NCI-H1436 treated with DMSO at 0.1 percent for 48 hours (cell line): Measurements from ENCODE around the gene RAMP2.
"Not testable (repeated sequence)": the region's sequence is repeated elsewhere in the genome, so short reads cannot be mapped to it uniquely, and the experiment has no call there.

ENCODE experiments used
- DNase-seq: peaks from one replicate; lab custom pipeline; 2025; lab: John Stamatoyannopoulos, UW

The RAMP2 gene

GRCh38 chr17:42769964-42770363, 8.9 kb downstream of the RAMP2 start:
- not testable (repeated sequence) for DNase-seq

DNA sequence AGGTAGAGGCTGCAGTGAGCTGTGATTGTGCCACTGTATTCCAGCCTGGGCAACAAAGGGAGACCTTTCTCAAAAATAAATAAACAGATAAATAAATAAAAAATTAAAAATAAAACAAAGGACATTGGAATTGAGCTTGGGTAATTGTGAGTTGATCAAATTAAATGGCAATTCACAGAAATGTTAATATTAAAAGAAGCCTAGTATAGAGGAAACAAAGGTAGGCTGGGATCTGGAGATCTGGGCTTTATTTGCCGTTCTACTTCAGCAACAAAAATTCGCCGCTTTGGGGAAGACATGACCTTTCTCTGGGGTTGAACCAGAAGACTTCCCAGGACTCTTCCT, 11.9 kb downstream of the RAMP2 start:
- DNase-seq, result no peak

DNA sequence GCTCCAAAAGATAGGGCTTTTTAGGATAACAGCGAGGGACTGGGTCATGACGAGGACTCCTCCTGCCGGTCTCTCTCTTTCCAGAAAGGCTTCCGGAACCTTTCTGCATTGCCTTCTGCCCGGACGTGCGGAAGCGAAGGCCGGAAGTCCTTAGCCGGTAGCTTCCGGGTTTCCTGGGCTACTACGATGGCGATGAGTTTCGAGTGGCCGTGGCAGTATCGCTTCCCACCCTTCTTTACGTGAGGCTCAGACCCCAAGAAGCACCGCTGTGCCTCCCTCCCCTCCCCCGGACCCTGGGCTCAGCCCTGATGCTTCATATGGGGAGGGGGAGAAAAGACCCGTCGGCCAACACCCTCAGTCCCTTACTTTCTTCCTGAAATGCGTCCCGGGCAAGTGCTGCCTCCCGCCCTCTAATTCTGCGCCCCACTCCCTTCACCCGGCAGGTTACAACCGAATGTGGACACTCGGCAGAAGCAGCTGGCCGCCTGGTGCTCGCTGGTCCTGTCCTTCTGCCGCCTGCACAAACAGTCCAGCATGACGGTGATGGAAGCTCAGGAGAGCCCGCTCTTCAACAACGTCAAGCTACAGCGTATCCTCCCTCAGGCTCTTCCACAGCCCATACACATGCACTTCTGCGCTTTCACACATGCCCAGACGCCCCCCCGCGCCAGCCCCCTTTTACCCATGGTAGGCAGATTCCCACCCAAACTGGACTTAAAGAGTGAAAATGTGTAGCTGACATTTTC, 12.4 kb downstream of the RAMP2 start, which contains the start of gene VPS25:
VPS25 (plus strand) TSS at position 160 of the 746 bp plus-strand sequence; CDS start at position 187, 27 bp downstream.
- peak; percentile 31 for DNase-seq

DNA sequence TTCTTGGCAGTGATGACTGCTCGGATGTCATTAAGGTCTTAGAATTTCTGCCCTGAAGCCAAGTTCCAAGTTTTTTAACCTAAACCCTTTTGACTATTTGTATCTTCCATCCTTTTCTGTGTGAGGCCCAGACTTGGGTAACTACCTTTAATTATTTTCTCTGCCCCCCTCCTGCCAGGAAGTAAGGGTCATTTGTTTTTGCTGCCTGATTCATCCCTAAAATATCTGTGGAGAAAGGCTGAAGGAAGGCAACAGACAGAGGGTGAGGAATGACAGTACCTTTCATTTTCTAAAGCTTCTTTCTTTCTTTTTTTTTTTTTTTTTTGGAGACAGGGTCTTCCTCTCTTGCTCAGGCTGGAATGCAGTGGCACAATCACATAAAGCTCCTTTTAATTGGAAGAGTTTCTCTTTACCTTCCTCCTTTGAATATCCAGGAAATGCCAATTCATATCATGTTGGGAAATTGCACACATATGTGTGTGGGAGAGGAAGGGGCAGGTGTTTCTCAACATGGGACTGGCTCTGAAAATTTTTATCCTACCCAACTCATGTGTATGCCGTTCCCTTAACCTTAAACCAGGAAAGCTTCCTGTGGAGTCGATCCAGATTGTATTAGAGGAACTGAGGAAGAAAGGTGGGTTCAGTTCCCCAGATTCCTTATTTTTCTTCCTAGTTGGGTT, 13.2 kb downstream of the RAMP2 start:
- DNase-seq, result no peak

DNA sequence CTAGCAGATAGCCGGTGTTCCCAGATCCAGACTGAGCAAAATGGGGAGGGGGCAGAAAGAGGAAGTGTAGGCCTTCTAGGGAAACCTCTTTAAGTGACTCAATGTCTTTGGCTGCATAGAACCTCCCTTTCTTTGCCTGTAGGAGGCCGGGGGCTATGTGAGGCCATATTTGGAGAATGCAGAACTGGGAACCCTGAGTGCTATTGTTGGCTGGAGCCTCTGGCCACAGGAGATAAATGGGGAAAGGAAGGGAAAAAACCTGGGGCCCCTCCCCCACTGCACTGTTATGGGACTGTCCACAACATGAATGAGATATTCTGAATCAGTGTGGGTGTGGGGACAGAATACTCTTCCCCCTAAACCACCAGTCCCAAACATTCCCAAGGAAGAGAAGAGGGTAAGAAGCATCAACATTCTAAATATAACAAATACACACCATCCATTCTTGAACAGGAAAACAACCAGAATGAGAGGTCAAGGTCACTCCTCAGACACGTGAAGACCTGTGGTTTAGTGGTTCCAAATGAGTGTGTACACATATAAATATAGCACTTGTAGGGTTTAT, 14.6 kb downstream of the RAMP2 start:
- no peak for DNase-seq

DNA sequence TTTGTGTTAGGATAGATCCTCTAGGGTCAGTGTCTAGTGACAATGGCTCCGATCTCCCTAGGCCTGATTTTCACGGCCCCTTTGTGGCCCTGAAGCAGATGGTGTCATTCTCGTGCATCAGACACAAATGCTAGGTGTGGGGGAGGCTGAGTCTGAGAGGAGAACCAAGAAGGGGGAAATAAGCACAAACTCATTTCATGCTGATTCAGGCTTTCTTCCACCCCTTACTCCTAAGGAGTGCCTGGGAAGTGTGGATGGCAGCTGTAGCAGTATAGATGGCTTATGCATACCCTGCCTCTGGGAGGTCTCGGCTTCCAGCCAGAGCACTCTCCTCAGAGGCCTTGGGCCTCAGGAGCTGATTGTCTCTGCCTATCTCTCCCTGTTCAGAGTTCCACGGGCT, 17.5 kb downstream of the RAMP2 start:
- DNase-seq, result no peak

DNA sequence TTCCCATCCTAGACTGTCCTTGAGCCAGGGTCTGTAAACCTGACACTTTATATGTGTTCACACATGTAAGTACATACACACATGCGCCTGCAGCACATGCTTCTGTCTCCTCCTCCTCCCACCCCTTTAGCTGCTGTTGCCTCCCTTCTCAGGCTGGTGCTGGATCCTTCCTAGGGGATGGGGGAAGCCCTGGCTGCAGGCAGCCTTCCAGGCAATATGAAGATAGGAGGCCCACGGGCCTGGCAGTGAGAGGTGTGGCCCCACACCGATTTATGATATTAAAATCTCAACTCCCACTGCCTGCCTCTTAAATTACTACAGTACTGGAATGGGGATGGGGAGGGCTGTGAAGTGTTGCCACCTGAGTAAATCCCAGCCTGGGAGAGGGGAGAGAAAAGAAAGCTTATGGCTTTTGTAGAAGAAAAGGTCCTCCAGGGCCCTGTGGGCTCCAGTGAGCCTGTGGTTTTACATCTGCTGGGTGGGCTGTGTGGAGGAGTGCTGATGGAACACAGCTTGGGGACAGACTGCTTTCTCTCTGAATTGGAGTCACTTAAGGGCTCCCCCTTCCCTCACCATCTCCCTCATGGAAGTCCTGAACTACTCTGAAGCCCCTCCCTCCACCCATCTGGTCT, 18.4 kb downstream of the RAMP2 start:
- no peak for DNase-seq

- DNase-seq, result no peak
These were observed 19.2 kb downstream of the RAMP2 start, which contains the start of gene WNK4 for GRCh38 chr17:42779936-42780850. WNK4 (plus strand) TSS chr17:42780610; CDS start chr17:42780699, 89 bp downstream.

DNA sequence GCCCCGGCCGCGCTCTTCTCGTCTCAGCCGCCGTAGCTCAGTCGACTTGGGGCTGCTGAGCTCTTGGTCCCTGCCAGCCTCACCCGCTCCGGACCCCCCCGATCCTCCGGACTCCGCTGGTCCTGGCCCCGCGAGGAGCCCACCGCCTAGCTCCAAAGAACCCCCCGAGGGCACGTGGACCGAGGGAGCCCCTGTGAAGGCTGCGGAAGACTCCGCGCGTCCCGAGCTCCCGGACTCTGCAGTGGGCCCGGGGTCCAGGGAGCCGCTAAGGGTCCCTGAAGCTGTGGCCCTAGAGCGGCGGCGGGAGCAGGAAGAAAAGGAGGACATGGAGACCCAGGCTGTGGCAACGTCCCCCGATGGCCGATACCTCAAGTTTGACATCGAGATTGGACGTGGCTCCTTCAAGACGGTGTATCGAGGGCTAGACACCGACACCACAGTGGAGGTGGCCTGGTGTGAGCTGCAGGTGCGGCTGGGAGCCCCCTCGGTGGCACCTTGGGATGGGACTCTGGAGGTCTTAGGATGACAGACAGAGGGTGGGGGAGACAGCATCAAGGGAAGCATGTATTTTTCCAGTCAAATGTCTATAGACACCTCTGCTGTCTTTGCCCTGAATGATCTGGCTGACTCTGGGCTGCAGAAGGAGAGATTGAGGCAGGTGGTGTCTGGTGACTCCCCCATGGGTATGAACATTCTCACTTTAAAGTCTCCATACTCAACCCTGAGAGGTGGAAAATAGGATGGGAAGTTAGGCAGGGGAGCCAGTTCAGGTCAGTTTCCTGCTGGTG, 20.0 kb downstream of the RAMP2 start:
- no peak for DNase-seq

DNA sequence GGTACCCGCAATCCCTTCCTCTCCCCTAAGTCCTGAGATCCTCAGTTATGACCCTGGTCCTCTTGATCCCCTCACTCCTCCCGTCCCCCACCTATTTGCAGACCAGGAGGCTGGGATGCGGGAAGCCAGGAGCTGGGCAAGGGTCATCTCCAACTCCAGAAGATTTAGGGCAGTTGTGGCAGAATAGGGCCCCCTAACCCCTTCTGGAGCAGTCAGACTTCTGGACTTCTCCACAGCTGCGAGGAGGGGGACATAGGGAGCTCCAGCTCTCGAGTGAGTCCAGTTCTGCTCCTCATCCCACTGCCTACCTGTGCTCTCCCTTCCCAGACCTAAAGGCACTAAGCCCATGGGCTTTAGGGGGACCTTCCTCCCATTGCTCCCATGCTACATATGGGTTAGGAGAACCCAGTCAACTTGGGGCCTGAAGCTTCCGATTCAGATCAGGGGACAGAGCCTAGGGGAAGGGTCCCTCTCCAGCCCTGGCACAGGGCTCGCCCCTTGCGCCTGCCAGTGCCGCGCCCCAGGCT, 20.7 kb downstream of the RAMP2 start:
- no peak for DNase-seq

DNA sequence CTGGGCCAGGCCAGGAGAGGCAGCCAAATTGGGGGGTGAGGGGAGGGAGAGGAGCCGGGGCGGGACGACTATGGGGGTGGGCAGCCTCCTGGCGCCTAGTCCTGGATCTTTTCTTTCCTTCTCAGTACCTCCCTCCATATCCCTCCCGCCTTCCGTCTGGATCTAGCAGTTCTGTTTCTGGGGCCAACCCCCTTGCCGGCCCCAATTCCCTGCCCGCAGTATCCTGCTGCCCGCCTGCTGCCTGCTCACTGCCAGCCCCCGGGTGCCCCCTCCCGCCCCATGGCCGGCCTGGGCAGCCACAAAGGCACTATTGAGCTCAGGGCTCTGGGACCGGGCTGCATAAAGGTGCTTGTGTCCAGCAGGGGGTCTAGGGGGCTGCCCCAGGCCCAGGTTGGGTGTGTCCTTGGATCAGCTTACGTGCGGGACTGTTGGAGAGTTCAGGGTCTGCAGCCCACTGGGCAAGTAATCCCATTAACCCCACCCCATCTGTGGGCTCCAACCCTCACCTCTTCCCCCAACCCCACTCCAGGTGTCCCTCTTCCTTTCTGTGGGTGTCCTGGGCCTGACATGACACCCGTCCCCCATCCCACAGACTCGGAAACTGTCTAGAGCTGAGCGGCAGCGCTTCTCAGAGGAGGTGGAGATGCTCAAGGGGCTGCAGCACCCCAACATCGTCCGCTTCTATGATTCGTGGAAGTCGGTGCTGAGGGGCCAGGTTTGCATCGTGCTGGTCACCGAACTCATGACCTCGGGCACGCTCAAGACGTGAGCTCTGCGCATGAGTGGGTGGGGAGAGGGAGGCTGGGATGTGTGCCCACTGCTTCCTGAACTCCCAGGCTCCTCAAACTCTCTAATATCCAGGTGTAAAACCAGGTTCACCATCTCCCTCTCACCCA, 21.4 kb downstream of the RAMP2 start:
- no peak for DNase-seq

DNA sequence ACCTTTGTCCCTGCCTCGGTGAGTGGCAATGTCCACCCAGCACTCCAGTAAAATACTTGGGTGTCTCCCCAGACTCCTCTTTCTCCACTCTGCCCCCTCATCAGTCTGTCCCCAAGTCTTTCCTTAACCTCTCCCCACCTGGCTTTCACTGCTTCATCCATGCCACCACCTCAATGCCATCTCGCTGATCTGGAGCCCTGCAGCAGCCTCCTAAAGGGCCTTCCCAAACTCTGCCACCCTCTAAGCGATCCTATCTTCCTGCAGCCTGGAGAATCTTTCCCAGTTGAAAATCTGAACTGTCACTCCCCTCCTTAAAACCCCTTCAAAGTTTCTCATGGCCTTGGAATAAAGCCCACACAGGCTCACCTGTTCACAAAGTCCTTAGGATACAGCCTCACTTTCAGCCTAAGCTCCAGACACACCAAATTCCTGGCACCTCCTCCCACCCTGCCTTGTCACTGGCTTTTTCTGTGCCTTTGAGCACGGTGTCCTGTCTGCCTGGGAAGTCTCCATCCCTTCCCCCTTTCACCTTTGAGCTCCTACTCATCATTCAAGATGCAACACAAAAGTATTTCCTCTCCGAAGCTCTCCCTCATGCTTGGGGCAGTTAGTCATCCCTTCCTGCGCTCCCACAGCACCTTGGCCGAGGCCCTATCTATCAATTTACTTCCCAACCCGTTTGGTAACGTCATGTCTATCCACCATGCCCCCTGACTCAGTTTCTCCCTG, 22.2 kb downstream of the RAMP2 start:
- DNase-seq, result no peak

GRCh38 chr17:42783791-42784138, 22.7 kb downstream of the RAMP2 start:
- no peak for DNase-seq

DNA sequence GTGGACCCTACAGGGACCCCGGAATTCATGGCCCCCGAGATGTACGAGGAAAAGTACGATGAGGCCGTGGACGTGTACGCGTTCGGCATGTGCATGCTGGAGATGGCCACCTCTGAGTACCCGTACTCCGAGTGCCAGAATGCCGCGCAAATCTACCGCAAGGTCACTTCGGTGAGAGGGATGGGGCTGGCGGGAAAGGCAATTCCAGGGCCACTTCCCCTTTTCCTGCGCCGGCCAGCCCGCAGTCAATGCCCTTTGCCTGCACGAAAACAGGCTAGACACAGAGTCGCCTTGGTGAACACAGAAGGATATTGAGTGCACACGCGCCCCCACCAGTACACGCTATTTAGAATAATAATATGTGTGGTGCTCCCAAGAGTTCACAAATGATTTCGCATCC, 23.4 kb downstream of the RAMP2 start:
- no peak for DNase-seq

GRCh38 chr17:42784811-42785592, 24.0 kb downstream of the RAMP2 start:
- no peak for DNase-seq

GRCh38 chr17:42787266-42787665, 26.2 kb downstream of the RAMP2 start:
- DNase-seq, result no peak

DNA sequence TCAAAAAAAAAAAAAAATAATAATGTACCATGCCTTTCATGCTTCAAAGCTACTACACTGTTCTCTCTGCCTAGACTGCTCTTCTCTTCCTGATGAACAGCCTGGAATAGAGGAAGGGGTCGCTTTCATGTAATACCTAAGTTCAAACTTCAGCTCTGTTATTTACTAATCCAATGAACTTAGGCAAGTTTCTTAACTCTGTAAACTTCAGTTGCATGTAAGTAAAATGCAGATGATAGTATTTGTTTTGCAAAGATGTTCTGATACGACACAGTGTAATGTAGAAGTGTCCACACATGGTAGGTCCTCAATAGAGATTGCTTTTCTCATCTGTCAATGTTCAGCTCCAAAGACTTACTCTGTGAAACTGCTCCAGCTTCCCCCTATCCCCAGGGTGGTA, 30.9 kb downstream of the RAMP2 start:
- DNase-seq, result no peak

DNA sequence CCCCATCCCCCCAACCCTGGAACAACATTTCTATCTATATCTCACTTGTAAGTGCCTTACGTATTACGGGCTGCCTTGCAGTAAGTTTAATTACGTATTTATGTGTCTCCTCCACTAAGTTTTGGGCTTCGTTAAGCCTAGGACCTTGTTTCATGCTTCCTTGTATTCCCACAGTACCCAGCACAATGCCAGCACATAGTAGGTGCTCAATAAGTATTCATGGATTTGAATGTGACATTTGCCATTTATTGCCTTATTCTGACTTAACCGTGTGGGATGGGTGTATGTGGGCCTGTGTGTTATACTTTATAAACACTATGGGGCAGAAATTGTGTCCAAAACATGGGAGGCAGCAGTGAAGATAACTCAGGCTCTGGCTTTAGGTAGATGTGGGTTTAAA, 31.5 kb downstream of the RAMP2 start:
- DNase-seq, result no peak
